ENCODE results near the gene LDB2. TPM values are rescaled to one million over a fixed set of nuclear protein-coding genes. Genes with fewer than 3 reads are reported as not detected.

Gene LDB2
- total RNA-seq, 4 donors from 2014 or later: 7.0 to 26.4 (median 18.1) TPM

- no peaks in the 10 kb centered on the region for H3K9me3 ChIP-seq
Observed at GRCh38 chr4:16707874-16708273, 190.6 kb downstream of the LDB2 start.

DNA sequence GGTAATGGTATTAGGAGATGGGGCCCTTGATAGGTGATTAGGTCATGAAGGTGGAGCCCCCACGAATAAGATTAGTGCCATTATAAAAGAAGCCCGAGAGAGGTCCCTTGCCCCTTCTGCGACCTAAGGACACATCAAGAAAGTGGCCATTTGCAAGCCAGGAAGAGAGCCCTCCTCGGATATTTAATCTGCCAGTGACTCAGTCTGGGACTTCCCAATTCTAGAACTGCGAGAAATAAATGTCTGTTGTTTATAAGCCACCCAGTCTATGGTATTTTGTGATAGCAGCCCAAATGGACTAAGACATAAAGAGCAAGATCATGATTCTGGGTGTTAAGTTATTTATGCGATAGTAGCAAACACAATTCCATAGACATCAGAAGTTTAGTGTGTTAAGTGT lies 192.2 kb downstream of the LDB2 start:
- in situ Hi-C loops (cut with MboI; ENCODE audit: low sequenced_read_pairs in 4 of 4) (no loop called here), intact Hi-C loops (cut with DNase I; ENCODE audit: low total_unique reads) (no loop called here)
- no peak for DNase-seq

More at GRCh38 chr4:16707874-16708273, 190.6 kb downstream of the LDB2 start:
- Histone ChIP-seq H3K4me3 (no peak overlapping the region), H3K27me3 (no peaks in the 10 kb centered on the region), H3K36me3 (no peaks in the 10 kb centered on the region), H3K4me1 (no peaks in the 10 kb centered on the region), H3K27ac (no peak overlapping the region)
- DNase-seq: no peak
- intact Hi-C loops (cut with DNase I; ENCODE audit: low total_unique reads): no loop called here
- ATAC-seq: no peak
- in situ Hi-C loops (cut with MboI; ENCODE audit: low sequenced_read_pairs in 4 of 4): no loop called here
- TF ChIP-seq POLR2A (IDR thresholded peaks at IDR 0.05) (no peak), CTCF (IDR thresholded peaks at IDR 0.05 in 4 of 5, conservative IDR thresholded peaks at IDR 0.05 in 1 of 5) (no peak)

GRCh38 chr4:16705341-16705740 lies 193.1 kb downstream of the LDB2 start:
- no peaks in the 10 kb centered on the region for H3K9me3 ChIP-seq
- in situ Hi-C loops (cut with MboI; ENCODE audit: low sequenced_read_pairs in 4 of 4) (no loop called here), intact Hi-C loops (cut with DNase I; ENCODE audit: low total_unique reads) (no loop called here)
- ATAC-seq (no peak), DNase-seq (no peak)
- no peaks in the 10 kb centered on the region for H3K36me3 ChIP-seq
- H3K27ac ChIP-seq: no peak overlapping the region
- H3K4me3 ChIP-seq: no peak overlapping the region
- H3K4me1 ChIP-seq: no peaks in the 10 kb centered on the region
- TF ChIP-seq POLR2A (IDR thresholded peaks at IDR 0.05) (no peak), CTCF (IDR thresholded peaks at IDR 0.05 in 4 of 5, conservative IDR thresholded peaks at IDR 0.05 in 1 of 5) (no peak)
- H3K27me3 ChIP-seq: no peaks in the 10 kb centered on the region

More for the DNA sequence above, 192.2 kb downstream of the LDB2 start:
- Histone ChIP-seq H3K36me3 (no peaks in the 10 kb centered on the region), H3K27ac (no peak overlapping the region), H3K4me1 (no peaks in the 10 kb centered on the region), H3K4me3 (no peak overlapping the region), H3K27me3 (no peaks in the 10 kb centered on the region), H3K9me3 (no peaks in the 10 kb centered on the region)
- ATAC-seq: no peak
- no peak for TF ChIP-seq POLR2A (IDR thresholded peaks at IDR 0.05)
- TF ChIP-seq CTCF (IDR thresholded peaks at IDR 0.05 in 4 of 5, conservative IDR thresholded peaks at IDR 0.05 in 1 of 5): no peak

DNA sequence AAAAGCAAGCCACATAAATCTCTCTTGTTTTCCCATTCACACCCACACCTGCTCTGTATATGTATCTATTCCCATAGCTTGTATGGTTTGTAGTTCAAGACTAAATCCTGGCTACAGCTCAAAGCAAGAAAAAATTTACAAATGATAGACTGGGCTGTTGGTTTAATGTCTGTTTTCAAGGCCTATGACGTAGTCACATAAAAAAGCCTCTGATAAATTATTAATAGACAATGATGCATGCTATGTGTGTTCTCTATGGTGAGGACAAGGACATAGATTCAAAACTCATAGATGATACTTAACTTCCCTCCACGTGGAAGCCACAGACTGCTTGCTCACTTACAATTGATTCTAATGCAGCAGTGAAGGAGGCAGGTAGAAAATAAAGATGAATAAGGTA lies 194.0 kb downstream of the LDB2 start:
- Histone ChIP-seq H3K36me3 (no peaks in the 10 kb centered on the region), H3K27ac (no peak overlapping the region), H3K9me3 (no peaks in the 10 kb centered on the region), H3K4me1 (no peaks in the 10 kb centered on the region), H3K4me3 (no peak overlapping the region), H3K27me3 (no peaks in the 10 kb centered on the region)
- ATAC-seq: no peak
- no peak for DNase-seq
- no peak for TF ChIP-seq CTCF (IDR thresholded peaks at IDR 0.05 in 4 of 5, conservative IDR thresholded peaks at IDR 0.05 in 1 of 5)
- no peak for TF ChIP-seq POLR2A (IDR thresholded peaks at IDR 0.05)
- intact Hi-C loops (cut with DNase I; ENCODE audit: low total_unique reads) (no loop called here), in situ Hi-C loops (cut with MboI; ENCODE audit: low sequenced_read_pairs in 4 of 4) (no loop called here)

DNA sequence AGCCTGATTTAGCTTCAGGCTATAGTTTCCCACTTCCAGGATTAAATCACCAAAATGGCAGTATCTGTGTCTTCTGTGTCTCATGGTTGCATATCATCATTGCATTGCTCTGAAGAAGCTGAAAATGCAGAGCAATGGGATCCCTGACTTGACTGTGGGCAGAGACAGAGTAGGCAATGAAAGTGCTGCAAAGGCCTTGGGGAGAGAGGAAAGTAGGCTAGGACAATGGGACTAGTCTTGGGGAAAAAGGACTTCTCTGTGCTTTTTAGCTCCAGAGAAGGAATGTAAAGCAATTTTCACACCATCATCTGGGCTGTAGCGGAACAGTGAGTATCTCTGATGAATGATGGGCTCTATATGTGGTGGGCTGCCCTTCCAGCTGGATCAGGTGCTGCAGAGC lies 202.5 kb downstream of the LDB2 start:
- in situ Hi-C loops (cut with MboI; ENCODE audit: low sequenced_read_pairs in 4 of 4): no loop called here
- intact Hi-C loops (cut with DNase I; ENCODE audit: low total_unique reads): no loop called here
- Histone ChIP-seq H3K27me3 (no peaks in the 10 kb centered on the region), H3K27ac (no peak overlapping the region), H3K4me3 (no peak overlapping the region), H3K36me3 (no peaks in the 10 kb centered on the region), H3K9me3 (no peaks in the 10 kb centered on the region), H3K4me1 (no peaks in the 10 kb centered on the region)
- TF ChIP-seq CTCF (IDR thresholded peaks at IDR 0.05 in 4 of 5, conservative IDR thresholded peaks at IDR 0.05 in 1 of 5) (no peak), POLR2A (IDR thresholded peaks at IDR 0.05) (no peak)
- ATAC-seq: no peak
- DNase-seq: no peak
